Panc1 (cell line): ENCODE measurements around the gene RAB15. TPM values are rescaled to one million over a fixed set of nuclear protein-coding genes. Genes with fewer than 3 reads are reported as not detected.

Experiments used
- ATAC-seq: fragments of 200-7000 bp; cut with Tn5 transposase; 2 replicates; pipeline ENCODE4 v1.9.1; 2020; ENCODE audit warnings: mild to moderate bottlenecking, moderate library complexity
- BruUV-seq: library from RNA; stranded (reverse); fragments of 400-500 nt; replicated peaks from 2 replicates; lab custom pipeline; 2021; lab: Mats Ljungman, UMichigan
- CTCF ChIA-PET: fragments of 300-600 bp; sonication (Branson Sonifier 250); formaldehyde crosslinking; loops from one replicate; lab custom pipeline; 2022; ENCODE audit warnings: antibody characterized with exemption; lab: Charles Lee
- POLR2A ChIA-PET: fragments of 300-600 bp; sonication (Branson Sonifier 250); formaldehyde crosslinking; loops from one replicate; lab custom pipeline; 2022; ENCODE audit warnings: antibody characterized with exemption; lab: Charles Lee
- DNase-seq: peaks from one replicate; pipeline ENCODE4 v3.0.0-alpha.2; 2010; ENCODE audit warnings: low read depth, low spot score
- H3K27ac ChIP-seq: 2 replicates; pipeline ENCODE4 v1.5.1; 2011; ENCODE audit warnings: mild to moderate bottlenecking, low read length, inconsistent platforms
- H3K27me3 ChIP-seq: fragments of 200-500 bp; sonication (Bioruptor generic); 2 replicates; pipeline ENCODE4 v1.6.0; 2014; ENCODE audit warnings: low read length, inconsistent platforms; ENCODE audit not compliant: control insufficient read depth, insufficient read depth
- H3K36me3 ChIP-seq: fragments of 200-500 bp; sonication (Bioruptor generic); 2 replicates; pipeline ENCODE4 v1.5.1; 2014; ENCODE audit warnings: inconsistent platforms, mild to moderate bottlenecking, low read length, moderate library complexity; ENCODE audit not compliant: control insufficient read depth, insufficient read depth
- H3K4me1 ChIP-seq: 2 replicates; pipeline ENCODE4 v1.5.1; 2011; ENCODE audit warnings: inconsistent platforms, mild to moderate bottlenecking, low read length, moderate library complexity; ENCODE audit not compliant: control insufficient read depth, insufficient read depth
- H3K4me3 ChIP-seq, 2 experiments: 2 replicates each; pipeline ENCODE4 v1.5.1; 2011 to 2012; ENCODE audit warnings: low read depth in 2 of 2, low read length in 2 of 2, mild to moderate bottlenecking in 2 of 2, inconsistent platforms in 1 of 2, moderate library complexity in 1 of 2
- H3K9me3 ChIP-seq: fragments of 200-500 bp; sonication (Bioruptor generic); 2 replicates; pipeline ENCODE4 v1.5.1; 2014; ENCODE audit warnings: low read depth, mild to moderate bottlenecking, inconsistent platforms, low read length, moderate library complexity; ENCODE audit not compliant: control insufficient read depth, insufficient read depth
- CTCF ChIP-seq: fragments of 450-650 bp; IDR thresholded peaks from 2 replicates; pipeline ENCODE4 v1.5.1; 2017; ENCODE audit warnings: mild to moderate bottlenecking
- POLR2AphosphoS5 ChIP-seq: IDR thresholded peaks from 2 replicates; pipeline ENCODE4 v1.6.1; 2012; ENCODE audit warnings: mild to moderate bottlenecking, low read depth, low read length, moderate library complexity
- SIN3A ChIP-seq: IDR thresholded peaks from 2 replicates; pipeline ENCODE4 v1.6.1; 2012; ENCODE audit warnings: low read depth, mild to moderate bottlenecking, low read length, moderate library complexity, borderline replicate concordance; ENCODE audit not compliant: insufficient read depth
- TCF7L2 ChIP-seq: IDR thresholded peaks from 2 replicates; pipeline ENCODE4 v1.6.1; 2011; ENCODE audit warnings: mild to moderate bottlenecking, low read depth, low read length, inconsistent platforms
- in situ Hi-C: cut with HindIII; loops from 2 replicates; pipeline ENCODE4 v1.10.0; 2016; ENCODE audit warnings: low sequenced_read_pairs, low pct_unique_long_range_greater_than_20kb
- intact Hi-C: fragments of 100-400 bp; cut with micrococcal nuclease; formaldehyde crosslinking; loops from one replicate; pipeline ENCODE4 v1.10.0; 2022; ENCODE audit not compliant: unreplicated experiment
- total RNA-seq: library from RNA; stranded (reverse); gene quantifications from one replicate; pipeline ENCODE4 v1.2.1, GENCODE V29; 2021; ENCODE audit not compliant: unreplicated experiment
- TF ChIP-seq, protein P1 (sequence below), 2 experiments: IDR thresholded peaks; 2 replicates each; pipeline ENCODE4 v1.6.1; 2011 to 2012; ENCODE audit warnings: low read depth in 2 of 2, control low read depth in 1 of 2, low read length in 1 of 2, mild to moderate bottlenecking in 1 of 2, moderate library complexity in 1 of 2; ENCODE audit not compliant: insufficient read depth in 1 of 2

Gene RAB15
- total RNA-seq, 1 experiment from 2014 or later: 6.0 TPM

DNA sequence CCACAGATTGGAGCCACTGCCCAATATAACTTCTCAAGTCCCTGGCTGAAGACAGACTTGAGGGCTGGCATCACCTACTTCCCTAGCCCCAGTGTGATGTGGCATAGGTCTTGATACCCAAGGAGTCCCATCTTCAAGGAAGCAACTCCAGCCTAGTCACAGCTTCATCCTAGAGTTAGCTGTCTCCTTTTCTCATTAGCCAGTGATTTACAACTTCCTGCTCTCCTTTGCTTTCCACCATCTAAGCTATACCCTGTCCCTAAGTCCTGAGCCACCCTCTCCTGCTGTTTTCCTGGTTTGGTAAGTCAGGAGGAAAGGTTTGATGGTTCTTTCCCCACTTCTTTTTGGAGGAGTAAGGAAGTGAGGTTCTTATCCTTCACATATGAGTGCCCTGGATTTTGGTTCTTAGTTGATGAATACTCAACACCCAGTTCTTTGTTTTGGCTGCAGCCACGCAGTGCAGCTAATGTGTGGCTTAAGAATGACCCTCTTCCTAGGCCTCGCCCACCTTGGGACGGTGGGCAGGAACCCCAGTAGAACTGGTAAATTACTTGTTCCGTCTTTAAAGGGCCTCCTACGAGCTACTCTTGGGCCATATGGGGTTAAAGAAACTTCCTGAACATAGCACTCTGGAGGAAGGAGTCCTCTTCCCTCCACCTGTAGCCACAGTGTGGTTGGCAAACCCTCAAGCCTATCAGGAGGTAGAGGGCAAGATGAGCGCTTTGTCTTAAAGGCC is 25.7 kb downstream of the RAB15 start:
- no peaks in the 10 kb centered on the region for H3K9me3 ChIP-seq
- no peaks in the 10 kb centered on the region for H3K4me1 ChIP-seq
- H3K4me3 ChIP-seq: no peak overlapping the region
- intact Hi-C loops: no loop called here
- no TSS peak for BruUV-seq
- ChIA-PET POLR2A (no interaction called here), CTCF (no interaction called here)
- H3K36me3 ChIP-seq: no peaks in the 10 kb centered on the region
- no peaks in the 10 kb centered on the region for H3K27me3 ChIP-seq
- DNase-seq (no peak), ATAC-seq (no peak)
- TF ChIP-seq, protein P1, sequence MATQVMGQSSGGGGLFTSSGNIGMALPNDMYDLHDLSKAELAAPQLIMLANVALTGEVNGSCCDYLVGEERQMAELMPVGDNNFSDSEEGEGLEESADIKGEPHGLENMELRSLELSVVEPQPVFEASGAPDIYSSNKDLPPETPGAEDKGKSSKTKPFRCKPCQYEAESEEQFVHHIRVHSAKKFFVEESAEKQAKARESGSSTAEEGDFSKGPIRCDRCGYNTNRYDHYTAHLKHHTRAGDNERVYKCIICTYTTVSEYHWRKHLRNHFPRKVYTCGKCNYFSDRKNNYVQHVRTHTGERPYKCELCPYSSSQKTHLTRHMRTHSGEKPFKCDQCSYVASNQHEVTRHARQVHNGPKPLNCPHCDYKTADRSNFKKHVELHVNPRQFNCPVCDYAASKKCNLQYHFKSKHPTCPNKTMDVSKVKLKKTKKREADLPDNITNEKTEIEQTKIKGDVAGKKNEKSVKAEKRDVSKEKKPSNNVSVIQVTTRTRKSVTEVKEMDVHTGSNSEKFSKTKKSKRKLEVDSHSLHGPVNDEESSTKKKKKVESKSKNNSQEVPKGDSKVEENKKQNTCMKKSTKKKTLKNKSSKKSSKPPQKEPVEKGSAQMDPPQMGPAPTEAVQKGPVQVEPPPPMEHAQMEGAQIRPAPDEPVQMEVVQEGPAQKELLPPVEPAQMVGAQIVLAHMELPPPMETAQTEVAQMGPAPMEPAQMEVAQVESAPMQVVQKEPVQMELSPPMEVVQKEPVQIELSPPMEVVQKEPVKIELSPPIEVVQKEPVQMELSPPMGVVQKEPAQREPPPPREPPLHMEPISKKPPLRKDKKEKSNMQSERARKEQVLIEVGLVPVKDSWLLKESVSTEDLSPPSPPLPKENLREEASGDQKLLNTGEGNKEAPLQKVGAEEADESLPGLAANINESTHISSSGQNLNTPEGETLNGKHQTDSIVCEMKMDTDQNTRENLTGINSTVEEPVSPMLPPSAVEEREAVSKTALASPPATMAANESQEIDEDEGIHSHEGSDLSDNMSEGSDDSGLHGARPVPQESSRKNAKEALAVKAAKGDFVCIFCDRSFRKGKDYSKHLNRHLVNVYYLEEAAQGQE (IDR thresholded peaks at IDR 0.05; ENCODE audit: insufficient read depth in 1 of 2, low read depth in 2 of 2, low read length in 1 of 2): no peak
- TF ChIP-seq TCF7L2 (no peak), POLR2AphosphoS5 (no peak), SIN3A (no peak), CTCF (no peak)
- in situ Hi-C loops: no loop called here
- H3K27ac ChIP-seq: no peak overlapping the region

DNA sequence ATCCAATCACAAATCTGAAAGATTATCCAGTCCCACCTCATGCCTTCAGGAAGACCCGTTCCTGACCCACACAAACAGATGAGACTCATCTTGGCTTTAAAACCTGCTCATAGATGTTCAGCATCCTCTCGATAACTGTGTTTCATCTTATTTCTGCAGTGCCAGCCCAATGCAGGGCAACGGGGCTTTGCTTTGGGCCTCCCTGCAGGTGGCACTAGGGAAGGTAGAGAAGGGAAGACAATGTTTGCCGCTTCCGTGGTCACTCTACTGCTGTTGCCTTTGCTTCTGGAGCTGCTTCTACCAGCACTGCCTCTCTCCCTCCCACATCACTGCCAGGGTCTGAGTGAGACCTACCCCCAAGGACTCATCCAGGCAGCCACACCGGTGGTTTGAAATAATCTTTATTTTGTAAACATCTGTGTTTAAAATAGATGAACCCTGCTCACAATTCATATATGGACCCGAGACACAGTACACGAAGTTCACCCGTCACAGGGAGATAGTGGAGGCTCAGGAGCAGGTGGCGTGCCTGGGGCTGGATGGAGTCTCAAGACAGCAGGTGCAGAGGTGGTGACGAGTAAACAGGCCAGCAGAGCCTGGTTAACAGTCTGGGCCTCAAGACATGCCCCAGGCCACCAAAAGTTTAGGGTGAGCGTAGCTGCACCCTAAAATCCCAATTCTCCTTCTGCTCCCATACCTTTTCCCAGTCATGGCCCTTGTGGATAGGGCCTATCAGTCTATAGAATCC is 26.5 kb downstream of the RAB15 start:
- Histone ChIP-seq H3K27ac (no peak overlapping the region), H3K9me3 (no peaks in the 10 kb centered on the region), H3K36me3 (no peaks in the 10 kb centered on the region), H3K4me1 (no peaks in the 10 kb centered on the region), H3K27me3 (no peaks in the 10 kb centered on the region), H3K4me3 (no peak overlapping the region)
- BruUV-seq: no TSS peak
- in situ Hi-C loops (no loop called here), intact Hi-C loops (no loop called here)
- no peak for DNase-seq
- CTCF ChIA-PET: no interaction called here
- no peak for ATAC-seq
- POLR2A ChIA-PET: interaction anchor here (0.6 kb wide), 1 partner anchor 1106 kb away, joined by 3 read pairs; no protein-coding TSS in a partner anchor
- no peak for TF ChIP-seq TCF7L2
- TF ChIP-seq POLR2AphosphoS5: no peak
- TF ChIP-seq SIN3A: no peak
- TF ChIP-seq, protein P1 (IDR thresholded peaks at IDR 0.05; ENCODE audit: insufficient read depth in 1 of 2, low read depth in 2 of 2, low read length in 1 of 2): no peak
- TF ChIP-seq CTCF: no peak
